T-helper 2 cell treated with Interferon-gamma antibody and Interleukin-4, amounts not matched to agents 5 μg/mL and 100 μg/mL, for 36 hours (primary cell): ENCODE data around the gene KDM5A.
A peak's percentile ranks its signal among the peaks of the same experiment; 100 is the strongest.
"Not testable (repeated sequence)": the region's sequence is repeated elsewhere in the genome, so short reads cannot be mapped to it uniquely, and the experiment has no call there.

ENCODE experiments used
- DNase-seq: peaks from one replicate; pipeline ENCODE4 v3.0.0; 2021; ENCODE audit warnings: low spot score
- H3K27ac Mint-ChIP-seq: one replicate; pipeline ENCODE4 v1.8.0; 2021; ENCODE audit warnings: mild to moderate bottlenecking, mixed read lengths
- H3K27me3 Mint-ChIP-seq: one replicate; pipeline ENCODE4 v1.8.0; 2021; ENCODE audit warnings: low read depth, mixed read lengths
- H3K36me3 Mint-ChIP-seq: one replicate; pipeline ENCODE4 v1.8.0; 2021; ENCODE audit warnings: low read depth, mixed read lengths
- H3K4me1 Mint-ChIP-seq: one replicate; pipeline ENCODE4 v1.8.0; 2021; ENCODE audit warnings: low read depth, mixed read lengths
- H3K4me3 Mint-ChIP-seq: one replicate; pipeline ENCODE4 v1.8.0; 2022; ENCODE audit warnings: mild to moderate bottlenecking, moderate library complexity, mixed read lengths
- H3K9me3 Mint-ChIP-seq: one replicate; pipeline ENCODE4 v1.8.0; 2021; ENCODE audit warnings: mixed read lengths

Gene KDM5A

GRCh38 chr12:366820-367219 lies 22.3 kb downstream of the KDM5A start:
- no peak overlapping the region for H3K4me3 Mint-ChIP-seq
- H3K36me3 Mint-ChIP-seq = peaks cover 84% of the 10 kb centered on the region
- H3K27me3 Mint-ChIP-seq = no peaks in the 10 kb centered on the region
- no peak overlapping the region for H3K27ac Mint-ChIP-seq
- H3K9me3 Mint-ChIP-seq = peaks cover 9% of the 10 kb centered on the region
- H3K4me1 Mint-ChIP-seq = no peaks in the 10 kb centered on the region
- DNase-seq = no peak

GRCh38 chr12:359091-359490 lies 30.0 kb downstream of the KDM5A start:
- no peaks in the 10 kb centered on the region for H3K27me3 Mint-ChIP-seq
- H3K9me3 Mint-ChIP-seq = no peaks in the 10 kb centered on the region
- H3K27ac Mint-ChIP-seq = no peak overlapping the region
- H3K36me3 Mint-ChIP-seq = peaks cover 77% of the 10 kb centered on the region
- DNase-seq = no peak
- peaks cover 5% of the 10 kb centered on the region for H3K4me1 Mint-ChIP-seq
- H3K4me3 Mint-ChIP-seq = no peak overlapping the region

- Mint-ChIP-seq H3K4me1 (peaks cover 5% of the 10 kb centered on the region), H3K4me3 (no peak overlapping the region), H3K27me3 (no peaks in the 10 kb centered on the region), H3K36me3 (peaks cover 70% of the 10 kb centered on the region), H3K9me3 (no peaks in the 10 kb centered on the region), H3K27ac (no peak overlapping the region)
- no peak for DNase-seq
Measured at GRCh38 chr12:356276-356988, 32.7 kb downstream of the KDM5A start.

GRCh38 chr12:351197-351596 lies 37.9 kb downstream of the KDM5A start:
- not testable (repeated sequence) for DNase-seq, H3K9me3 Mint-ChIP-seq, H3K27me3 Mint-ChIP-seq, H3K4me1 Mint-ChIP-seq, H3K4me3 Mint-ChIP-seq, H3K27ac Mint-ChIP-seq
- H3K36me3 Mint-ChIP-seq = peaks cover 66% of the 10 kb centered on the region

- H3K4me3 Mint-ChIP-seq, H3K4me1 Mint-ChIP-seq, H3K27ac Mint-ChIP-seq, H3K9me3 Mint-ChIP-seq, DNase-seq, H3K27me3 Mint-ChIP-seq: not testable (repeated sequence)
- peaks cover 66% of the 10 kb centered on the region for H3K36me3 Mint-ChIP-seq
Measured at GRCh38 chr12:349625-350024, 39.5 kb downstream of the KDM5A start.

- DNase-seq, H3K27ac Mint-ChIP-seq, H3K4me3 Mint-ChIP-seq, H3K9me3 Mint-ChIP-seq, H3K27me3 Mint-ChIP-seq, H3K4me1 Mint-ChIP-seq: not testable (repeated sequence)
- H3K36me3 Mint-ChIP-seq = peaks cover 67% of the 10 kb centered on the region
Measured at GRCh38 chr12:343036-343435, 46.1 kb downstream of the KDM5A start.

- Mint-ChIP-seq H3K27me3 (no peaks in the 10 kb centered on the region), H3K36me3 (peaks cover 49% of the 10 kb centered on the region), H3K9me3 (no peaks in the 10 kb centered on the region), H3K27ac (no peak overlapping the region), H3K4me3 (no peak overlapping the region), H3K4me1 (no peaks in the 10 kb centered on the region)
- DNase-seq = no peak
Measured at GRCh38 chr12:337039-337438, 52.1 kb downstream of the KDM5A start.

GRCh38 chr12:334125-334524 lies 55.0 kb downstream of the KDM5A start:
- Mint-ChIP-seq H3K4me3 (no peak overlapping the region), H3K36me3 (peaks cover 50% of the 10 kb centered on the region), H3K4me1 (no peaks in the 10 kb centered on the region), H3K9me3 (no peaks in the 10 kb centered on the region), H3K27ac (no peak overlapping the region), H3K27me3 (no peaks in the 10 kb centered on the region)
- no peak for DNase-seq

- Mint-ChIP-seq H3K9me3 (no peaks in the 10 kb centered on the region), H3K27ac (no peak overlapping the region), H3K36me3 (peaks cover 46% of the 10 kb centered on the region), H3K4me3 (no peak overlapping the region), H3K27me3 (no peaks in the 10 kb centered on the region), H3K4me1 (no peaks in the 10 kb centered on the region)
- DNase-seq = no peak
Measured at GRCh38 chr12:332581-333205, 56.4 kb downstream of the KDM5A start.

GRCh38 chr12:331287-331686 lies 57.8 kb downstream of the KDM5A start:
- no peak for DNase-seq
- Mint-ChIP-seq H3K27ac (no peak overlapping the region), H3K9me3 (no peaks in the 10 kb centered on the region), H3K27me3 (no peaks in the 10 kb centered on the region), H3K36me3 (peaks cover 45% of the 10 kb centered on the region), H3K4me3 (no peak overlapping the region), H3K4me1 (peaks cover 5% of the 10 kb centered on the region)

- H3K27me3 Mint-ChIP-seq = no peaks in the 10 kb centered on the region
- no peak for DNase-seq
- peaks cover 10% of the 10 kb centered on the region for H3K4me1 Mint-ChIP-seq
- H3K36me3 Mint-ChIP-seq = peaks cover 48% of the 10 kb centered on the region
- no peak overlapping the region for H3K4me3 Mint-ChIP-seq
- no peaks in the 10 kb centered on the region for H3K9me3 Mint-ChIP-seq
- H3K27ac Mint-ChIP-seq = peak overlapping the region; percentile 7
Measured at GRCh38 chr12:325906-326305, 63.2 kb downstream of the KDM5A start.

- no peak overlapping the region for H3K4me3 Mint-ChIP-seq
- no peak overlapping the region for H3K27ac Mint-ChIP-seq
- peaks cover 52% of the 10 kb centered on the region for H3K36me3 Mint-ChIP-seq
- peaks cover 10% of the 10 kb centered on the region for H3K4me1 Mint-ChIP-seq
- no peaks in the 10 kb centered on the region for H3K27me3 Mint-ChIP-seq
- DNase-seq = no peak
- no peaks in the 10 kb centered on the region for H3K9me3 Mint-ChIP-seq
Measured at GRCh38 chr12:323507-323906, 65.6 kb downstream of the KDM5A start.

- Mint-ChIP-seq H3K36me3 (peaks cover 63% of the 10 kb centered on the region), H3K4me3 (no peak overlapping the region), H3K27me3 (no peaks in the 10 kb centered on the region), H3K9me3 (no peaks in the 10 kb centered on the region), H3K27ac (peak overlapping the region; percentile 4), H3K4me1 (peaks cover 7% of the 10 kb centered on the region)
- no peak for DNase-seq
Measured at GRCh38 chr12:321606-322326, 67.4 kb downstream of the KDM5A start.

- no peaks in the 10 kb centered on the region for H3K9me3 Mint-ChIP-seq
- DNase-seq = no peak
- H3K36me3 Mint-ChIP-seq = peaks cover 64% of the 10 kb centered on the region
- H3K27me3 Mint-ChIP-seq = no peaks in the 10 kb centered on the region
- H3K4me3 Mint-ChIP-seq = no peak overlapping the region
- H3K27ac Mint-ChIP-seq = no peak overlapping the region
- no peaks in the 10 kb centered on the region for H3K4me1 Mint-ChIP-seq
Measured at GRCh38 chr12:318759-319515, 70.2 kb downstream of the KDM5A start.
